Pulmonary artery endothelial cell (primary cell): Measurements from ENCODE around the gene FRAS1. TPM values are rescaled to one million over a fixed set of nuclear protein-coding genes. Genes with fewer than 3 reads are reported as not detected.
"Not testable (repeated sequence)": the region's sequence is repeated elsewhere in the genome, so short reads cannot be mapped to it uniquely, and the experiment has no call there.

Experiments
- DNase-seq: peaks from one replicate; pipeline ENCODE4 v3.0.0-alpha.2; 2011; ENCODE audit warnings: low read depth, low spot score
- total RNA-seq: library from RNA; depleted of rRNA; stranded (reverse); fragments of >200 nt; gene quantifications from 2 replicates; pipeline ENCODE4 v1.2.3, GENCODE V29; 2014

FRAS1 gene
- total RNA-seq, 1 donor from 2014 or later, result 8.6 TPM

DNA sequence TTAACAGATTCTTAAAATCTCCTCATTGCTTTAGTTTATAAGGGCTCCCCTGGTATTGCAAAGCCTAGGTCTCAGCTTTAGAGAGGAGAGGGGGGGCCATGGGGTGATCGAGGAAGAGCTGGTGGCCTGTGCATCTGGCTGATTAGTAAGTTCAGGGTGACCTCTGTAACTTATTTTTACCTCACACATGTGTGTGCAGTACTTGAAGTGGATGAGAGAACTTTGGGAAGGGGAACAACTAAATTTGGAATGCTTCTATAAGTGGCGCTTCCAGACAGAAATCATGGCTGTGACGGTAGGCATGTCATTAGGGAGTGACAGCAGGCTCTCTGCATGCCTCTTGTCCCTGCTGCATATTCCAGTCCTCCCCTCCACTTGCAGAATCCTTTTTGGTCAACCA, 41.9 kb downstream of the FRAS1 start:
- no peak for DNase-seq

DNA sequence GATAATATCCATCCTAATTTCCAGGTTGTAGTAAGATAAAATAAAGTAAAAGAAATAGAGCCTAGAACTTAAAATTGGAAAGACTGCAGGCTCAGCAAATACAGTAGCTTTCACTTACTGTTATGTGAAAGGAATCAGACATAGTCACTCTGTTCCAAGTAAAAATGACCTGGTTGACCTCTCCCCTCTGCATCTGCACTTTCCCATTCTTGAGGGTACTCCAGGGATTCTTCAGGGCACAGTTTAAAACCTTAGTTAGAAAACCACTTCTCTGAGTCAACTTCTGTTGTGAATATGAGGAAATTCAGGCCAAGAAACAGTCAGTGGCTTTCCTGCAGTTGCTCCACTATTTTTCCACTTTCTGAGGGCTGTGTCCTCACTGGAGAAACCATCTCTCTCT, 42.9 kb downstream of the FRAS1 start:
- no peak for DNase-seq

DNA sequence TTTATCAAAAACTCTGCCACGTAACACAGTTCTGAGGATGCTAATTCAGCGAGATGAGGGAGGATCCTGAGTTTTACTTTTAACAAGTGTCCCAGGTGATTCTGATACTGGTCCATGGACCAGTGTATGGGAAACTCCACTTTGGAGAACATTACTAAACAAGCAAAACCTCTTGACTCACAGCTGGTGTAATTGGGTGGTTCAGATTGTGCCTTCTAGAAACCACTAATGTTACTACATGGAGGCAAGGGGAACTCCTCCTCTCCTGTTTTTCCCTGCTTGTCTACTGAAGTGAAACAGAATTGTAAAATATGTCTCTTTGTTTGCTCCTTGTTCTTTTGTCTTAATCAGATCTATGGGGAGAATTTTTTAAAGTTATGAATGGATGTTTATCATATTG, 62.6 kb downstream of the FRAS1 start:
- DNase-seq, result no peak

DNA sequence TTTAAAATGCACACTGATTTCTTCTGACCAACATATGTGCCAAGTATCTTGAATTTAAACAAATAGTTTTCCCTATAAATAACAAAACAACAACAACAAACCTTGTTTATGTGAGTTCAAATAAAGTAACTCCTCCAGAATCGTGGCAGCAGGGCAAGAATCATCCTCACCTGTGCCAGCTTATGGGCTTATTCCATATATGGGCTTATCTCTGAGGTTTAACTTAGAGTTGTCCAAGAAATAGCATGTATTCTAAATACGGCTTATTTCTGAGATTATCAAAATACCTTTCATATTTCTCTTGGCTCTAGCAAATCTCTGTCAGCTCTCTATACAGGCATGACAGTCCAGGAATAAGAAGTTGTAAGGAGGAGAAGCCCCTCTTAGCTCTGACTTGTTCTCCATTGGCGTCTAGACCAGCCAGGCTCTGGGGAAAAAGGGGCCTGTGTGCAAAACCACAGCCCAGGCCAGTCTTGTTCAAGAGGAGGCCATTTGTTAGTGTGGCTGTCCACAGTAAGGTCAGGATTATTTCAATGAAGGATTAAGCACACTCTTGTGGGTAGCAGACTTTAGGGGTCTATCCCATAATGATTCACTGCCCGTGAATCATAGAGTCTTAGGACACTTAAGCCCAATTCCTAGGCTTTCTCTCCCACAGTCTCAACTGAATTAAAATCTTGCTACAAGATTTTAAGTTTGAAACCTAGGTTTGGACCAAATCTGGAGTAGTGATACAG, 63.2 kb downstream of the FRAS1 start:
- DNase-seq, result no peak

DNA sequence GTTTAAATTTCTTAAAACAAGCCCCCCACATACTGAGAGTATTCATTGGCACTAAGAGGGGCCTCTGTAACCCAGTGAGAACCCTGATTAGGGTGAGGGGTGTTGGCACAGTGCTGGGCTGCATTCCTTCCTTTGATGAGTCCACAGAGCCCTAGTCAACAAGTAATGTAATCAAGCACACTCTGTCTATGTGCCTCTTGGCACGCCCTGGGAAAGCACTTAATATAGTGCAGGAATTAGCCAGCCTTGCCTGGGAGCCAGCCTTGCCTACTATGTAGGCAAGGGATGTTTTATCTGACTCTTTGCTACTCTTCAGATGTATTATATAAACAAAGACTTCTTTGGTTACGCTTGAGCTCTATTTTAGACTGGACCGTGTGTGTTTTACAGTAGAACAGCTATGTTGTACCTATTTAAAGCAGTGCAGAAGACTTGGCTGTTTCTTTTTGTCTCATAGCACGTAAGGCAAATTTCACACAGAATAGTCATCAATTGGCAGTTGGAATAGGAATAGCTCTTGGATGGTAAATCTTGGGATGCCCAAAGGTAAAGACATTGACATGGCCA, 64.3 kb downstream of the FRAS1 start:
- DNase-seq, result no peak

DNA sequence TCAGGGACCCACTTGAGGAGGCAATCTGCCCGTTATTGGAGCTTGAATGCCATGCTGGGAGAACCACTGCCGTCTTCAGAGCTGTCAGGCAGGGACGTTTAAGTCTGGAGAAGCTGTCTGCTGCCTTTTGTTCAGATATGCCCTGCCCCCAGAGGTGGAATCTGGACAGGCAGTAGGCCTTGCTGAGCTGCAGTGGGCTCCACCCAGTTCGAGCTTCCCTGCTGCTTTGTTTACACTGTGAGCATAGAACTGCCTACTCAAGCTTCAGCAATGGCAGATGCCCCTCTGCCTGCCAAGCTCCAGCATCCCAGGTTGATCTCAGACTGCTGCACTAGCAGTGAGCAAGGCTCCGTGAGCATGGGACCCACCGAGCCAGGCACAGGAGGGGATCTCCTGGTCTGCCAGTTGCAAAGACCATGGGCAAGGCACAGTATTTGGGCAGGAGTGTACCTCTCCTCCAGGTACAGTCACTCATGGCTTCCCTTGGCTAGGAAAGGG, 68.8 kb downstream of the FRAS1 start:
- not testable (repeated sequence) for DNase-seq

DNA sequence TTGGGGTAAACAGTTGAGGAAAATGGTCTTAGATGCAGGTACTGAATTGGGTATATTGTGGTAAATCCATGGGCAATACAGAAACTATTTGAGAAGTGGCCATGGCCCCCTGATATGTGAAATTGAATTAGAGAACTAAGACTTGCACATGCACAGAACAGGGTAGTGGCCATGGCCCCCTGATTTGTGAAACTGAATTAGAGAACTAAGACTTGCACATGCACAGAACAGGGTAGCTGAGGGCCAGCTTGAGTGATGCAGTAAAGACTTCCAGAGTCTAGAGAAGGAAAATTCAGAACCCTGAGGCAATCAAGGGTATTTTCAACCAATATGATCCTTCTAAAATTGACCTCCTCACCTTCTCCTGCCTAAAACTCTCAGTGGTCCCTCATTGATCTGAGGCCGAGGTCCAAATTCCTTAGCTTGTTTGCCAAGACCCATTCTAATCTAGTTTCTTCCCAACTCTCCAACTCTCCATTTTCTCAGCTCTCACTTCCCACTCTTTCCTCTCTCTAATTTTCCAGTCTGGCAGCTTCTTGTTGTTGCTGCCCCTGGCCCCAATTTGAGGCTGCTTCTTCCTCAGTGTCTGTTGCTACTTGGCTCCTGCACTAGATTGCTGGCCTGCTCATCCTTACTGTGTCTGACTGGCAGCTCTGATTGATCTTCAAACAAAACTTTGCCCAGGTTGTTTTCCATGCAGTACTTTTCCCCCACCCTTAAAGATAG, 72.4 kb downstream of the FRAS1 start:
- no peak for DNase-seq

DNA sequence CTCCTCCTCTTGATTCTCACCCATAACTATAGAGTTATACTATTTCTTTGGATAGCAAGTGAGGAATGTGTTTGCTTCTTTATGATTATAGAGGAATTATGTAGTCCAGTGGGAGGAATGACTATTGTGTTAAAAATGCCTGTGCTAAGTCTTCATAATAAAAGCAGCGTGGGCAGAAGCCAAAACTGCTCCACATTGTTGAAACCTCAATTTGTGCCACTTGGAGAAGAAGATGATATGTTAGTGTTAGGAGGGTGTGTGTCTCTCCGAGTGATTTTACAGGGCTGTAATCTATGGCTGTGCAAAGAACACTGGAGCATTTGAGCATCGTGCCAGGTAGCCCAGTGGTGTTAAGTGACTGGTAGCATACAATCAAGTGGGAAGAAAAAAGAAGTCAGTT, 74.3 kb downstream of the FRAS1 start:
- no peak for DNase-seq

DNA sequence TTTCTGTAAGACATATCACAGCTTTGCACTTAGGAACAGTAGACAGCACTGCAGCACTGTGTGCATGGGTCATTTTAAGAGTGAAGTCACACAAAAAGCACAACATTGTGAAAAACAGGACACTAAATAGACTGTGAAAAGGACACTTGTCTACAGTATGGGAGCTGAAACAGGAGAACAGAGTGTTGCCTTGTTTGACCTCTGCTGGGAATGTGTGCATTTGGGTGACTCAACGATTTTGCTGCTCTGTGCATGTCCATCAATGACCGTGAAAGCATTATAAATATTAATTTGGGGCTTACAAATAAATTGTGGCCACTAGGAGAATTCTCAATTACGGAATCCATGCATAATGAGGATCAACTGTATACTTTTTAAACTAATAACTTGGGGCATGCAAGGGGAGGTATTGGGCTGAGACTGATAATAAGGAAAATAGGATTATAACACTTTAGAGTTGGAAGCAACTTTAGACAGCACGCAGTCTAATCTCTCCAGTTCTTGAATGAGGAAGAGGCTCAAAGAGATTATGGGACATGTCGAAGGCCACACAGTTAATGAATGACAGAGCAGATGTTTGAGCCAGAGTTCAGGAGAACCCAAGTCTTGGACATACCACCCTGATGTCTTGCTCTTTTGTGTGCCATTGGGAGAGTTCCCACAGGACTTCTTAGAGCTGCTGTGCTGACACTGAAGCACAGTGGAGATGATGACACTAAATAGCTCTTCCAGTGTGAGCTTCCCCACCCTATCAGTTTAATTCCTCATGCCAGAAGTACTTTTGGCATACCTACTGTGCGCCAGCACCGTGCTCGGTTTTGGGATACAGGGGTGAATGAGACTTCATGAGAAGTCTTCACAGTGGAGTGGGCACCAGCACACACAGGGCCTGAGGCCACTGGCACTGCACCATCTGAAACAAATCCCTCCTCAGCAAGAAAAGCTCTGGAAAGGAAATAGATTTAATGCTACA, 79.3 kb downstream of the FRAS1 start:
- DNase-seq, result no peak

DNA sequence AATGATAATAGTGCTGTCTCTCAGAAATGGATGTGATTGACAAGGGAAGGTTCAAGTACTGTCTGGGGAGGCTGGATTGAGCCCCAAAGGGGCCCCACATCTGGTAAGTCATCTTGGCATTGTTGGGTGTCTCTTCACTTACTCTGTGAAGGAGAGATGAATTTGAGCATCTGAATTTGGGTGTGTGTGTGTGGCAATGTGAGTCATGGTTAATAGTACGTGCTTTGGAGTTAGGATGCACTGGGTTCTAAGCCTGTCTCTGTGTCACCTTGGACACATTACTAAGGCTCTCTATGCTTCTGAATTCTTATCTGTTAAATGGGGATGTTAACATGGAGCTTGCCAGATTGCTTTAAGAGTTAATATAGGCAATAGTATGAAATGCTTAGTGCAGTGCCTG, 80.4 kb downstream of the FRAS1 start:
- no peak for DNase-seq

DNA sequence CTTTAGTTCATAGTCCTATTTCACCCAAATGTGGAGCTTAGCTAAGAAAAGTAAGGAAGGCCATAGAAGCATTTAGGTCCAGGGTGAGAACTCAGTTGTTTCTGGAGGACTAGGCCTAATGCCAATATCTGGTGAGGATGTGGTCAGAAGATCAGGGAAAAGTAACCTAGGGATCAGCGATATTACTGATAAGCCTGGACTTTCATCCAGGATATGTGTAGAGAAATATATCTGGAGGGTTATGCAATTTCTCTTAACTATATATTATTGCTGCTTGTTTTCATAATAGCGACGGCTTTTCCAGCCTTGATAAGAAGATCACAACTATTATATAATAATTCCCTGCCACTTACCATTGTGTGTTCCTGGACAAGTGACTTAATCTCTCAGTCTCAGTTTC, 81.1 kb downstream of the FRAS1 start:
- no peak for DNase-seq

DNA sequence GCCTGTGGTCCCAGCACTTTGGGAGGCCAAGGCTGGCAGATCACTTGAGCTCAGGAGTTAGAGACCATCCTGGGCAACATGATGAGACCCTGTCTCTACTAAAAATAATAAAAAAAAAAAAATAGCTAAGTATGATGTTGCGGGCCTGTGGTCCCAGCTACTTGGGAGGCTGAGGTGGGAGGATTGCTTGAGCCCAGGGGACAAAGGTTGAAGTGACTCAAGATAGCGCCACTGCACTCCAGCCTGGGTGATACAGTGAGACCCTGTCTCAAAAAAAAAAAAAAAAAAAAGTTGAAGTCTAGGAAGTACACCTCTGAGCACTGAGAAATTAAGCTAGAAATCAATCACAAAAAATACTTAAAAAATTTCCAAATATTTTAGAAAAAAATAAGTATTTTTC, 86.5 kb downstream of the FRAS1 start:
- DNase-seq, result no peak

DNA sequence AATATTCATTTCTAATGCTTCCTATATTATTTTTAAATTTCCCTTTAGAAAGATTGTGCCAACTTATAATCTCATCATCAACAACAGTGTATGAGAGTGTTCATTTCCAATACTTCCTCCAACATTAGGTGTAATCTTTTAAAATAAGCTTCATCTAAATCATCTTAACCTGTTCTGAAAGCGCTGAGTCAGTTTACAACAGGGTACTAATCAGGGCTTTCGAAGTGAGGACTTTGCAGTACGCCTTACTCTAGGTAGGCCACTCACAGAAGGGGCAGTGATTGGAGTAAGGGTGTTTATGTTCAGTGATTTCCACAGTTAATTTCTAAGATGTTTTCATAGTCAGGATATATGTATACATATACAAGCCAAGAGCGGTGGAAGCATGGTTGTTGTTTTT, 87.9 kb downstream of the FRAS1 start:
- no peak for DNase-seq

DNA sequence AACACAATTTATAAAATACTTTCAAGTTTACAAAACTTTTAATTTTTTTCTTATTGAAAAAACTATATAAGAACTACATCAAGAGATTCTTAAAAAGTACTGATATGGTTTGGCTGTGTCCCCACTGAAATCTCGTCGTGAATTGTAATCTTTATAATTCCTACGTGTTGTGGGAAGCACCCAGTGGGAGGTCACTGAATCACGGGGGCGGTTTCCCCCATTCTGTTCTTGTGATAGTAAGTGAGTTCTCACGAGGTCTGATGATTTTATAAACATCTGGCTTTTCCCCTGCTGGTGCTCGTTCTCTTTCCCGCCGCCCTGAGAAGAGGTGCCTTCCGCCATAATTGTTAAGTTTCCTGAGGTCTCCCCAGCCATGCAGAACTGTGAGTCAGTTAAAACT, 88.5 kb downstream of the FRAS1 start:
- DNase-seq, result no peak

DNA sequence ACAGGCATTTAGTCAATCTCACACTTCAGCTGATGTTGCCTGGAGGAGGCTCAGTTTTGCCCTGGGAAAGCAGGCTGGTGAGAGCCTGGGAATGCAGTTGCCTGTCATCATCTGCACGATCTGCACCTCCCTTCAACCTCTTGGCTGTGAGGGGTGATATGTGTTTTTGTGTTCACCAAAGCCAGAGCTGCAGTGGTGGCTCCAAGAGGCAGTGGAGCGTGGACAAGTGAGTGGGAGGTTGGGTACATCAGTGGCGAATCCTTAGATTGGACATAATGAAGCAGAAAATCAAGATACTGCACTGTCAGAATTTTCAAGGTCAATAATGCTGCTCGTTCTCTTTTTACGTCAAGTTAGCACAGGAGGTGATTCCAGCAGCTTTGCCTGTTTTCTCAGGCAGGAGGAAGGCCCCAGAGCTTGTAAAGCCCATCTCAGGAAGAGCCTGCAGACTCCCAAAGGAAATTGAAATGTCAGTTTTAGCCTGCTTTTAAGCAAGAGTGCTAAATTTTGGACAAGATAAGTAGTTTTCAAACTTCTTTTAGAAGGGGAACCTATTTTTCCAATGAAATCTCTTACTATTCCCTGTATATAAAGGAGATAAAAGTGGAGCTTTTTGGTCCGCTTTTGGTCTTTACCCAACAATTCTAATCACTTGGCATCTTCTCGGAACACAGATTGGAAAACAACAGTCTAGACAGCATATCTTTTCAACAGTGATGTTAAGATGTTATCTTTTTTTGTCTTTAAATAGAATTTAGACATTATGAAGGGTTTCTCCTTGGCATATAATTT, 92.8 kb downstream of the FRAS1 start:
- no peak for DNase-seq

DNA sequence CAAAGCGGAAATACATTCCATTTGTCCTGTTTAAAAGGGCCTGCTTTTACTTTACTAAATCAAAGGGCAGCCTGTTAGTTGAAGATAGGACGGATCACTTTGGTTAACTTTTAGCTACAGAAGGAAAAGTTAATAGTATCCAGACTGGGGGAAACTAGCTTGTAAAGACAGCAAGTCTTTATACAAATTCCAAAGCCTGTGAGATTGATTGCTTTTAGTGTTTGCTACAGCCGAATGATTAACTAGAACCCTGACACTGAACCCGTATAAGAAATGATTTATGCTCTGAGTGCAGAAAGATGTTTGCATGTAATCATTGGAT, 93.4 kb downstream of the FRAS1 start:
- no peak for DNase-seq

DNA sequence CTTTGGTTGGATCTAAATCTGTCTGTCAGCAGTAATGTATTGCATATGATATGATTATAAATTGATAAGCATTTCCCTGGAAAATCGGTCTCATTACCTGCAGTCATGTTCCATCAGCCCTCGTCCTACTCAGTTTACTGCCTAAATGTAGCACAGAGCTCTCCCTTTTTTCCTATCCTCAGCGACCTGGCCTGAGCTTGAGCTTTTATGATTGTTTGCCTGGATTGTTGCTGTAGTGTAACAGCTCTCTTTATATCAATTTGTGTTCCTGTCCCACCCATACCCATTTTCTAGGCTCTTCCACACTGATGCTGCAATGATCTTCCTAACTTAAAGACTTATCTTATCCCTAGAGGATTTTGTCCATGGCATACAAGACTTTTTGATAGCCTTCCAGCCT, 95.7 kb downstream of the FRAS1 start:
- no peak for DNase-seq

DNA sequence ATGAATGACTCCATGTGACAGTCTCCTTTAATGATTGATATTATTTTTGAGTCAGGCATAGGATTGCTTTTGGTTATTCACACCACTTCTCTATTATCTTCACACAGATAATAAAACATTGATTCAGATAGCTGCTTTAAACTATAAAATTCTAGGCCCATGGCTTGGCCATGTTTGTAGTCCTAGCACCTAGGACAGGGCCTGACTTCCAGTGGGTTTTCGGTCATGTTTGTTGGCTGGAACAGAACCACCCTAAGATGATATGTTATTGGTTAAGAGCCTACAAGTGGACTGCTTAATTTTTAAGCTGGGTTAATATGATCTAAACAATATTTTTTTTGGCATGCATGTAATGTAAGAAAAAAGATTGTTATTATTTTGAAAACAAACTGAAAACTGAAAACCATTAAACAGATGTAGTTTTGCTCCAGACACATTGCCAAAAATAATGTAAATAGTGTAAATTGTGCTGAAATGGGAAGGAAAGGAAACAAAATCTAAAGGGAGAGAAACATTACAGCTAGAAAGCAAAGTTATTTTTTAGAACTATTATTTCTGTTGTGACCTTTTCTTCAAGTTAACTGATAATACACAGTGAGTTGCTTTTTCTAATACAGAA, 98.0 kb downstream of the FRAS1 start:
- DNase-seq, result no peak

DNA sequence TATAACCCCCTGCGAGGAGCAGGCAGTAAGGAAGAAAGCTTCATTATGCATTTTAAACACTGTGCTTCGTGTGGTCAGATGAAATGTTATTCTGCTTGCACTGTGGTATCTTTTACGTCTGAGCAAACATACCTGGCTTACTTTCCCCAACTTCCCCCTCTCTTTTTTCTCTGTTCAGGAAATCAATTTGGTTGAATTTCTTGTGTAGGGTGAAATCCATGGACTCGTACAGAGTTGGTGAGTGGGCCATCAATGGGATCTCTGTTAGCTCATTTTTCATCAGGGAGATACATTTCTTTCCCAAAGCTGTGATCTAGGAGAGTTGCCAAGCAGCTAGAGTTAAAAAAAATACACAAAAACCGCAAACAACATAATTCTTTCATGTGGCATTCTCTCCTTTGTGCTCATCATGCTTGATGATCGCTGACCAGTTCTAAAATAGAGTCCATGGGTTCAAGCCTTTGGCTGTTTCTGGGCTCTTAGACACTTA, 98.5 kb downstream of the FRAS1 start:
- DNase-seq, result no peak

DNA sequence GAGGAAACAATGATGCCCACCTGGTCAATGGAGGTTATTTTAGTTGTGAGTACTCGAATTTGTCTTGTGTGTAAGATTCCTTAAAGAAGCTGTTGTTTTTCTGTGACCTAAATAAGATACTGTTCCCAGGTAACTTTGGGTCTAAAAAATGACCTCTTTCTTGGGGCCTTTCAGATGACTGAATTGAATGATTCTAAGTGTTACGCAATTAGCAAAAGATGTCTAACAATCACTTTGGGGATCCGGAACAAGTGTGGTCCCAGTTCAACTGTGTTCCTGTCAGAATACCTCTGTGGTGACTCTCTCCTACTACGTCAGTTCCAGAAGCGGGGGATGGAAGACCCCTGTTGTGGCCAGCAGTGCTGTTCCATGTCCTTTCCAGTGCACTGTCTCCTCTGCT, 99.4 kb downstream of the FRAS1 start:
- DNase-seq, result no peak
